Fibroblast of the aortic adventitia (primary cell): Measurements from ENCODE around the gene DEPDC5. TPM values are rescaled to one million over a fixed set of nuclear protein-coding genes. Genes with fewer than 3 reads are reported as not detected.

Experiments used
- DNase-seq: peaks from one replicate; pipeline ENCODE4 v3.0.0-alpha.2; 2010; ENCODE audit warnings: low read depth
- H3K4me3 ChIP-seq: 2 replicates; pipeline ENCODE4 v1.5.1; 2011; ENCODE audit warnings: low read depth, mild to moderate bottlenecking, control low read depth, low read length, moderate library complexity
- CTCF ChIP-seq: IDR thresholded peaks from 2 replicates; pipeline ENCODE4 v1.5.1; 2011; ENCODE audit warnings: mild to moderate bottlenecking, low read length, control low read depth, inconsistent platforms; ENCODE audit not compliant: insufficient read depth
- small RNA-seq: library from RNA; depleted of rRNA; stranded (forward); fragments of <200 nt; gene quantifications from one replicate; pipeline ENCODE3, GENCODE V24; 2012
- total RNA-seq: library from RNA; depleted of rRNA; stranded (reverse); fragments of >200 nt; gene quantifications from 2 replicates; pipeline ENCODE4 v1.2.3, GENCODE V29; 2012; ENCODE audit warnings: low replicate concordance

The DEPDC5 gene
- total RNA-seq, 1 donor: 17.7 TPM

DNA sequence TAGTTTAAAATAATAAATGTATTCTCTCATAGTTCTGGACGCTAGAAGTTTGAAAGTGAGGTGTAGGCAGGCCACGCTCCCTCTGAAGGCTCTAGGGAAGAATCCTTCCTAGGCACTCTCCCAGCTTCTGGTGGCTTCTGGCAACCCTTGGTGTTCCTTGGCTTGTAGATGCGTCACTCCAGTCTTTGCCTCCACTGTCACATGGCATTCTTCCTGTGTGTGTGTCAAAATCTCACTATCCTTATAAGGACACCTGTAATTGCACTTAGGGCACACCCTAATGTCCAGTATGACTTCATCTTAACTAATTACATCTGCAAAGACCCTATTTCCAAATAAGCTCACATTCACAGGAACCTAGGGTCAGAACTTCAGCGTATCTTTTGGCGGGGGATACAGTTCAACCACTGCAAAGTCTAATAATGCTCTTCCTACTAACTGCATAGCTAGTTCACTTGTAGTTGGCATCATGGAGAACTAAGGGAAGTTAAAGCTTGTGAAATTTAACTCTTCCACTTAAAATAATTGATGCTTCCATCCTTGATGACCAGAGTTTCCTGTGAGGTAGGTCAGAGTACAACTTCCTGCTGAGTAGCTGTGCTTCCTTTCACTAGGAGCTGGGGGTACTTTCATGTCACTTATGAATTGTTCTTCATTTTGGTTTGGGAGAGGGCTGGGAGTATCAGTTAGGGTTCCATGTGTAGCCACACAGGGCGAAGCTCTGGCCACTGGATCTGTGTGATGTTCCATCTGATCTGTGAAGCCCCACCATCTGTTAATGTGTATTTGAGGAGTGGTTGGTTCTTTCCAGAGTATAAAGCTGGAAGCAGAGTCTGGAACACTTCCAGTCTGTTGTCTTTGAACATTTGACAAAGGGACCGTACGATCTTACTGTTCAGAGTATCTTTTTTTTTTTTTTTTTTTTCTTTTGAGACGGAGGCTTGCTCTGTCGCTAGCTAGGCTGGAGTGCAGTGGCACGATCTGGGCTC, 201.0 kb downstream of the DEPDC5 start:
- no peak overlapping the region for H3K4me3 ChIP-seq
- DNase-seq: no peak
- TF ChIP-seq CTCF: no peak

DNA sequence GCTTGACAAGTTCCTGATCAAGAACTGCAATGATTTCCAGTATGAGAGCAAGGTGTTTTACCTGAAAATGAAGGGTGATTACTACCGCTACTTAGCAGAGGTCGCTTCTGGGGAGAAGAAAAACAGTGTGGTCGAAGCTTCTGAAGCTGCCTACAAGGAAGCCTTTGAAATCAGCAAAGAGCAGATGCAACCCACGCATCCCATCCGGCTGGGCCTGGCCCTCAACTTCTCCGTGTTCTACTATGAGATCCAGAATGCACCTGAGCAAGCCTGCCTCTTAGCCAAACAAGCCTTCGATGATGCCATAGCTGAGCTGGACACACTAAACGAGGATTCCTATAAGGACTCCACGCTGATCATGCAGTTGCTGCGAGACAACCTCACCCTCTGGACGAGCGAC, 202.5 kb downstream of the DEPDC5 start:
- DNase-seq: no peak
- no peak for TF ChIP-seq CTCF
- H3K4me3 ChIP-seq: no peak overlapping the region

Small RNAs within 50 kb of the gene (small RNA-seq; reads per million reads assigned to genes)
- gene RN7SL20P: not detected

Other genes with a start within 250 kb of the DEPDC5 start
- gene PISD, start 91.8 kb upstream of the DEPDC5 start, total RNA-seq: 21.3 and 25.5 TPM in 2 replicates
- gene PRR14L, start 3.9 kb upstream of the DEPDC5 start, total RNA-seq: 19.8 and 28.5 TPM in 2 replicates
- gene YWHAH, start 190.5 kb downstream of the DEPDC5 start, total RNA-seq: 169 and 174 TPM in 2 replicates